K562 treated with DMSO at 1 percent for 24 hours (cell line): ENCODE results near the gene PARP9. TPM values are rescaled to one million over a fixed set of nuclear protein-coding genes. Genes with fewer than 3 reads are reported as not detected.

Source experiments
- total RNA-seq: library from RNA; unstranded; fragments of 300-600 nt; gene quantifications from 2 replicates; pipeline ENCODE4 v1.2.3, GENCODE V29; 2022; ENCODE audit warnings: low read depth; ENCODE audit not compliant: insufficient read depth

PARP9 gene
- 5.4 and 7.0 TPM in 2 replicates for total RNA-seq

GRCh38 chr3:122564155-122564912 lies at the start of gene PARP9, which contains the start of gene DTX3L:
PARP9 (minus strand) TSS chr3:122564300; CDS start chr3:122559620, 4,680 bp downstream.
DTX3L (plus strand) TSS chr3:122564338; CDS start chr3:122564427, 89 bp downstream.

GRCh38 chr3:122577409-122578031 lies 13.4 kb upstream of the PARP9 start, which contains the start of gene PARP15:
PARP15 (plus strand) TSS chr3:122577650; CDS start chr3:122577668, 18 bp downstream.

GRCh38 chr3:122514123-122515019 lies 49.7 kb downstream of the PARP9 start, which contains the start of gene KPNA1:
KPNA1 (minus strand) TSS chr3:122514939; CDS start chr3:122496565, 18,374 bp downstream.

Other genes starting within 250 kb of the PARP9 start
- 10.2 and 10.9 TPM in 2 replicates for gene CSTA, start 239.1 kb downstream of the PARP9 start, total RNA-seq
- 17.5 and 19.8 TPM in 2 replicates for gene MIX23, start 181.1 kb downstream of the PARP9 start, total RNA-seq
- gene FAM162A, start 180.1 kb downstream of the PARP9 start, total RNA-seq, result 9.8 and 12.6 TPM in 2 replicates
- 2.0 and 2.3 TPM in 2 replicates for gene WDR5B, start 148.2 kb downstream of the PARP9 start, total RNA-seq
- 11.4 and 17.1 TPM in 2 replicates for gene KPNA1, start 49.4 kb downstream of the PARP9 start, total RNA-seq
- gene DTX3L, start within 50 bp of the PARP9 start, total RNA-seq, result 6.7 and 7.4 TPM in 2 replicates
- 0.20 TPM in 1 of 2 replicates, not detected in the other for gene PARP15, start 13.3 kb upstream of the PARP9 start, total RNA-seq
- gene PARP14, start 116.5 kb upstream of the PARP9 start, total RNA-seq, result 15.9 and 18.1 TPM in 2 replicates
- gene HSPBAP1, start 229.5 kb upstream of the PARP9 start, total RNA-seq, result 2.2 and 3.5 TPM in 2 replicates
- 1.1 and 1.9 TPM in 2 replicates for gene SLC49A4, start 230.8 kb upstream of the PARP9 start, total RNA-seq